Superior temporal gyrus (tissue), 1 donor: ENCODE results near the gene LGALS3.
A peak's percentile ranks its signal among the peaks of the same experiment; 100 is the strongest.

Experiments
- DNase-seq: peaks from one replicate; pipeline ENCODE4 v3.0.0-alpha.2; 2016; ENCODE audit errors: extremely low spot score

Gene LGALS3

GRCh38 chr14:55130196-55130550, 1.1 kb downstream of the LGALS3 start:
- no peak for DNase-seq

- no peak for DNase-seq
Observed at GRCh38 chr14:55131370-55132137, 2.5 kb downstream of the LGALS3 start.

GRCh38 chr14:55133416-55133815, 4.4 kb downstream of the LGALS3 start:
- DNase-seq: no peak

- DNase-seq: no peak
Observed at GRCh38 chr14:55136241-55136640, 7.2 kb downstream of the LGALS3 start.

GRCh38 chr14:55136885-55137786, 8.1 kb downstream of the LGALS3 start:
- DNase-seq: peak; percentile 64

- DNase-seq: no peak
Observed at GRCh38 chr14:55138091-55138490, 9.0 kb downstream of the LGALS3 start.

- DNase-seq: no peak
Observed at GRCh38 chr14:55139141-55139540, 10.1 kb downstream of the LGALS3 start.

GRCh38 chr14:55139696-55140509, 10.9 kb downstream of the LGALS3 start:
- DNase-seq: no peak

GRCh38 chr14:55141825-55142224, 12.8 kb downstream of the LGALS3 start:
- no peak for DNase-seq

GRCh38 chr14:55142466-55142865, 13.4 kb downstream of the LGALS3 start:
- DNase-seq: no peak

- no peak for DNase-seq
Observed at GRCh38 chr14:55146425-55146824, 17.4 kb downstream of the LGALS3 start.

GRCh38 chr14:55151601-55152000, 22.5 kb downstream of the LGALS3 start:
- DNase-seq: no peak

GRCh38 chr14:55152052-55152753, 23.2 kb downstream of the LGALS3 start:
- DNase-seq: no peak

- no peak for DNase-seq
Observed at GRCh38 chr14:55153951-55154350, 24.9 kb downstream of the LGALS3 start.

GRCh38 chr14:55157080-55157479, 28.0 kb downstream of the LGALS3 start:
- no peak for DNase-seq

GRCh38 chr14:55158412-55158811, 29.4 kb downstream of the LGALS3 start:
- no peak for DNase-seq

- peak; percentile 76 for DNase-seq
Observed at GRCh38 chr14:55160989-55161388, 31.9 kb downstream of the LGALS3 start.

GRCh38 chr14:55170526-55170925, 41.5 kb downstream of the LGALS3 start:
- no peak for DNase-seq

GRCh38 chr14:55180006-55180405, 51.0 kb downstream of the LGALS3 start:
- DNase-seq: no peak

- DNase-seq: no peak
Observed at GRCh38 chr14:55180434-55180833, 51.4 kb downstream of the LGALS3 start.

- DNase-seq: no peak
Observed at GRCh38 chr14:55188686-55189295, 59.7 kb downstream of the LGALS3 start.
